ENCODE results near the gene PELI2.

PELI2 gene

DNA sequence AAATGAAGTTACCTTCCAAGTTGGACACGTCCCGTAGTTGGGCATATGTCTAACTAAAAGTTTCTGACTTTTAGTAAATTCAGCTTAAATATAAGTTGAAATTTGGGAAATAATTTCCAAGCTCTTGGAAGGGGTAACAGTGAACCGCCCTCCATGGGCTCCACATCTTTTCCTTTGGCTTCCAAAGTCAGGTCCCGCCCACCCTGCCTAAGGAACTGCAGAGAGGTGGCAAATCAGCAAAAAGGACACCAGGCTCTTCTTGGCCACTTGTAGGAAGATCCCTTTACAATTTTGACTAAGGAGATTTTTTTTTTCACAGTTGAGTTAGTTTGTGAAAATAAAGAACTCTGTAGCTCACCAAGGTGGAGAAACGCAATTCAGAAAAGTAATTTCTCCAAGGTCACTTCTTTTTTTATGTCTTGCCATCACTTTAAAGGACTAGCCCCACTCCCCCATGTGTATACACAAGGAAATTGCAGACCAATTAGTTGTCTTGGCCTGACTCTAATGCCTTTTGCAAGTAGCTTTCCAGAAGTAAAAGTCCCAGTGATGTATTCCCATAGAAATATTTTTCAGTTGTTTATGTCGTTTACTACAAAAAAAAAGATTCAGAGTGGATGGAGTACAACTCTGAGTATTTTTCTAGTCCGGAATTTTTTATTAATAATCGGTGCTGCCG, 181.2 kb downstream of the PELI2 start:
- H3K36me3 ChIP-seq (ENCODE audit: insufficient read depth, low read length): no peaks in the 10 kb centered on the region
- no peak overlapping the region for H3K4me3 ChIP-seq (ENCODE audit: low read length)
- no peak overlapping the region for H2AFZ ChIP-seq (ENCODE audit: low read depth, low read length)
- no peaks in the 10 kb centered on the region for H3K9me3 ChIP-seq (ENCODE audit: low read length)
- H3K27me3 ChIP-seq (ENCODE audit: insufficient read depth, low read length): no peaks in the 10 kb centered on the region
- H3K4me1 ChIP-seq (ENCODE audit: insufficient read depth, low read length): no peaks in the 10 kb centered on the region

DNA sequence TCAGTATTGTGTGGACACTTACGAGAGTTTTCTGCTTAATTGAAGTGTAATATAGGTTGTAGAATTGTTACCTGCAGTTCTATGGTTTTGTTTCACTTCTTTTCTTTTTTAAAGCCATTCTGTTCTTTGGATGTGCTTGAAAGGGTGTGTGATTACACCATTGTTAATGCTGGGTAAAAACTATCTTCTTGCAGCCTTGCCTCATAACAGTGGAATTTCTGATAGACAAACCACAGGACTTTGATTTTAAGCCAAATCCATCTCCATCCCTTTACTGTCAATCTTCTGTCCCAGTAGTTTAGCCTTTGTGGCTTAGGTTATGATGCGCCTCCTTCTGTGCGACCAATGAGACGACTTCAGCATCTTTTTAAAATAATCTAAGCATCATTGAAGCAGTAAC, 182.3 kb downstream of the PELI2 start:
- H3K4me3 ChIP-seq (ENCODE audit: low read length): no peak overlapping the region
- H3K4me1 ChIP-seq (ENCODE audit: insufficient read depth, low read length): no peaks in the 10 kb centered on the region
- H3K9me3 ChIP-seq (ENCODE audit: low read length): no peaks in the 10 kb centered on the region
- no peaks in the 10 kb centered on the region for H3K27me3 ChIP-seq (ENCODE audit: insufficient read depth, low read length)
- no peaks in the 10 kb centered on the region for H3K36me3 ChIP-seq (ENCODE audit: insufficient read depth, low read length)
- H2AFZ ChIP-seq (ENCODE audit: low read depth, low read length): no peak overlapping the region

DNA sequence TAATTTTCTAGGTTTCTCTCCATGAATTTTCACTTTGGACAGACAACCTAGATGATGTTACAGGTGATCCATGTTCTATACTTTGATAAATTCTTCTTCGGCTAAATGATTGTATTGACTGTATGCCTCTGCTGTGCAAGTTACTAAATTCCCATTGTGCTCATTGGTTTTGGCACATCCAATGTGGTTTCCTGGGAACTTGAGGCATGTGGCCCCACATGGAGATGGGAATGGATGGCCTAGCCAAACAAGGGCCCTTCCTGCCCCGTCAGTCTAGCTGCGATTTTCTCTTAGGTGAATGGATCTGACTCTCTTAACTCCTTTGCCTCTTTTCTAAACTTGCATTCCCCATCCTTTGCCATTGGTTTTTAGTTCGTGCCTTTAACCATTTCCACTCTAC, 186.2 kb downstream of the PELI2 start:
- Histone ChIP-seq H3K4me3 (ENCODE audit: low read length) (no peak overlapping the region), H3K36me3 (ENCODE audit: insufficient read depth, low read length) (no peaks in the 10 kb centered on the region), H2AFZ (ENCODE audit: low read depth, low read length) (no peak overlapping the region), H3K4me1 (ENCODE audit: insufficient read depth, low read length) (no peaks in the 10 kb centered on the region), H3K27me3 (ENCODE audit: insufficient read depth, low read length) (no peaks in the 10 kb centered on the region), H3K9me3 (ENCODE audit: low read length) (no peaks in the 10 kb centered on the region)

DNA sequence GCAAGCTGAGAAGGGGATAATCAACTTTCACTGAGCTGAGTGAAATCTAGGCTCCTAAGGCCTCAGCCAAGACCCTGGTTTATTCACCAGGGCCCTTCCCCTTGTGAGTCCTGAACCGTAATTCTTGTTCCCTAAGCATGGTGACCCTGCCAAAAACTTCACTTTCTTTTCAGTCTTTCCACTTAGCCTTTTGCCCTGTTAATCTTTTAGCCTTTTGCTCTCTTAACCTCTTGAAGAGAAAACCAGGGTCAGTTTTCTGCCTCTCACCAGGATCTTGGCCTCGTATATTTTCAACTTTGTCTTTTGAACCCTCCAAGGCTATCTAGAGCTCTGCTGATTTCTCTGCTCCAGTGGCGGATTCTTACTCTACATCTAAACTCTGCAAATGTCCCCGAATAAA, 191.0 kb downstream of the PELI2 start:
- Histone ChIP-seq H3K4me3 (ENCODE audit: low read length) (no peak overlapping the region), H3K4me1 (ENCODE audit: insufficient read depth, low read length) (no peaks in the 10 kb centered on the region)

DNA sequence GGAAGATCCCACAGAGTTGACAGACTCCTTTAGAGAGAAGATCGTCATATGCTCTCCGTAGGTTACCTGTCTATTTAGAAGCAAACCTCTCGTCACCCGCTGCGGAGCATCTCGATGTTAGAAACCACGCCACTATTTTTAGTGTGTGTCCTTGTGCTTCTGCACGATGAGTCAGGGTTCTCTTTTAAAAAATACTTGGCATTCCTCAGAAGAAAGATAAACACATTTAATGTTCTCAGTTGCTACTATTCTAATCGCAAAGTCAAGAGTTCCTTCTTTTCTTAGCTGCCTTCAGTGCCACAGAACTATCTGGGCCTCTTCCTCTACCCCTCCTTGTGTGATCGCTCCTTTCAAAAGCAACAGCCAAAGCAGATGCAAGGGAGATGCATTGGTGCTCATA, 192.4 kb downstream of the PELI2 start:
- Histone ChIP-seq H3K9me3 (ENCODE audit: low read length) (no peaks in the 10 kb centered on the region), H3K36me3 (ENCODE audit: insufficient read depth, low read length) (no peaks in the 10 kb centered on the region), H3K27me3 (ENCODE audit: insufficient read depth, low read length) (no peaks in the 10 kb centered on the region), H3K4me3 (ENCODE audit: low read length) (no peak overlapping the region), H2AFZ (ENCODE audit: low read depth, low read length) (no peak overlapping the region), H3K4me1 (ENCODE audit: insufficient read depth, low read length) (no peaks in the 10 kb centered on the region)

More for the DNA sequence above, 191.0 kb downstream of the PELI2 start:
- Histone ChIP-seq H3K9me3 (ENCODE audit: low read length) (no peaks in the 10 kb centered on the region), H3K27me3 (ENCODE audit: insufficient read depth, low read length) (no peaks in the 10 kb centered on the region), H3K36me3 (ENCODE audit: insufficient read depth, low read length) (no peaks in the 10 kb centered on the region), H2AFZ (ENCODE audit: low read depth, low read length) (no peak overlapping the region)

DNA sequence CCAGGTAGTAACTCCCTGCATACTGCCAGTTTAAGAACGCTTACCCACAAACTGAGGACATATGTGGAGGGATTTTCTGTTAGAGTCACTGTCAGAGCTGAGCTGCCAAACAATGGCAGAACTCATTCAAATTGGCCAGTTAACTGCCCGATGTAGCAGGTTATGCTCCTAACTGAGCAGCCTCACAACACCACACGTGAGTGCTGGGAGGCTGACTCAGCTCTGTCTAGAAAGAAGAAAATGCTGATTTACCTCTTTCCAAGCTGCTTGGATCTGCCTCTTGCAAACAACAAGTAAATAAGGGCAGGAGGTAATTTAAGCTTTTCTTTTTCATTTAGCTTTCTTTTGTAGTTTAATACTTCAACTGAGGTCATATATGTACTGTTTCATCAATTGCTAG, 195.6 kb downstream of the PELI2 start:
- Histone ChIP-seq H3K4me3 (ENCODE audit: low read length) (no peak overlapping the region), H3K36me3 (ENCODE audit: insufficient read depth, low read length) (no peaks in the 10 kb centered on the region), H3K27me3 (ENCODE audit: insufficient read depth, low read length) (no peaks in the 10 kb centered on the region), H3K9me3 (ENCODE audit: low read length) (no peaks in the 10 kb centered on the region), H3K4me1 (ENCODE audit: insufficient read depth, low read length) (no peaks in the 10 kb centered on the region), H2AFZ (ENCODE audit: low read depth, low read length) (no peak overlapping the region)

DNA sequence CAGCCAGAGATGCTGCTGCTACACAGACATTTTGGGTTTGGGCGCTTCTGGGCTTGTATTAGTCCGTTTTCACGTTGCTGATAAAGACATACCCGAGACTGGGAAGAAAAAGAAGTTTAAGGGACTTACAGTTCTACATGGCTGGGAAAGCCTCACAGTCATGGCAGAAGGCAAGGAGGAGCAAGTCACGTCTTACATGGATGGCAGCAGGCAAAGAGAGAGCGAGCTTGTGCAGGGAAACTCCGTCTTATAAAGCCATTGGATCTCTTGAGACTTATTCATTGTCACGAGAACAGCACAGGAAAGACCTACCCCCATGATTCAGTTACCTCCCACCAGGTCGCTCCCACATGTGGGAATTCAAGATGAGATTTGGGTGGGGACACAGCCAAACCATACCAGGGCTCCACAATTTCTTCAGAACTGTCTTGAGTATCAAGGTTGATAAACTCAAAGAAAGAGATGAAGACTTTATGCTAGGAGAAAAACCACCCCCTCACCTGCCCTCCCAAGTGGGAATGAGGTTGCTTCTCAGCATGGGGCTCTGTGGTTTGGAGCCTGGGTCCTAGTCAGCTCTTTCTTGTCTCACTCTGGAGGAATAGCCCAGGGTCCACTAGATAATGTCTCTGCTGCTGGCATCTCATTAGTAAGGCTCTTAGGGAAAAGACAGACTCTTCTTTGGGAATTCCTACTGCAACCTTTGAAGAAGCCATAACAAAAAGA, 200.3 kb downstream of the PELI2 start:
- Histone ChIP-seq H3K27me3 (ENCODE audit: insufficient read depth, low read length) (no peaks in the 10 kb centered on the region), H2AFZ (ENCODE audit: low read depth, low read length) (no peak overlapping the region), H3K36me3 (ENCODE audit: insufficient read depth, low read length) (no peaks in the 10 kb centered on the region), H3K9me3 (ENCODE audit: low read length) (no peaks in the 10 kb centered on the region), H3K4me1 (ENCODE audit: insufficient read depth, low read length) (peaks cover 1% of the 10 kb centered on the region), H3K4me3 (ENCODE audit: low read length) (no peak overlapping the region)

DNA sequence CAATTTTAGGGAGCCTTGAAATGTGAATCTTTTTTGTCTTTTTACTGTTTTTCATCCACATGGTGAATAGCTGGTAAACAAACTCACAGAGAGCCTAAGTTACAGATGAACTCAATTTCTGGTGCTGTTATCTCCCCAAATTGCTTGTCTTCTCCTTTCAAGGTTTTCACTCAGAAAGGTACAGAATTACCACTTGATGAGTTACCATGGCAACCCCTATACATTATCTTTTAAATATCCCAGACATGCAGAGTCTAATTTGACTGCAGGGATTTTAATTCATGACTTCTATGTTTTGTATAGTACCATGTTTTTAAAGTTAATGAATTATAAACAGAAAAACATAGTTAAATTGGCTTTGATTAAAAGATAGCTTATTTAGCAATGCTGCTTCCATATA, 203.7 kb downstream of the PELI2 start:
- no peaks in the 10 kb centered on the region for H3K9me3 ChIP-seq (ENCODE audit: low read length)
- no peak overlapping the region for H2AFZ ChIP-seq (ENCODE audit: low read depth, low read length)
- H3K27me3 ChIP-seq (ENCODE audit: insufficient read depth, low read length): no peaks in the 10 kb centered on the region
- H3K4me3 ChIP-seq (ENCODE audit: low read length): no peak overlapping the region
- H3K4me1 ChIP-seq (ENCODE audit: insufficient read depth, low read length): peaks cover 5% of the 10 kb centered on the region
- H3K36me3 ChIP-seq (ENCODE audit: insufficient read depth, low read length): no peaks in the 10 kb centered on the region

DNA sequence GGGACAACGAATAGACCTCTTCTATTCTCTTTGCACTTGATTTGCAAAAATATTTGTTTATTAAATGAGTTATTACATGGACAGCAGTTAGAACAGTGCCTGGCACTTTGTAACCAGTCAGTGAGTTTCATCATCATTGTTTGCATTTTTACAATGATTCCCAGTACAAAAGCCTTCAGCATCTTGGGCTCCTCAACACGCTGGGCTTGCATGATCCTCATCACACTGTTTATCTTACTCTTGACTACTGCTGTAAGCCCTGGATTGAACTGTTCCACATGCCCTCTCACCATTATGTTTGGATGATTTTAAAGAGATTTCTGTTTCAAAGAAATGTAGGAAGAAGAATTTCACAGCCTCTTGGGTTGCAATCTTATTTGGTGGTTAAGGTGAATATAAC, 204.3 kb downstream of the PELI2 start:
- Histone ChIP-seq H3K9me3 (ENCODE audit: low read length) (no peaks in the 10 kb centered on the region), H3K27me3 (ENCODE audit: insufficient read depth, low read length) (no peaks in the 10 kb centered on the region), H3K4me1 (ENCODE audit: insufficient read depth, low read length) (peaks cover 5% of the 10 kb centered on the region), H3K36me3 (ENCODE audit: insufficient read depth, low read length) (no peaks in the 10 kb centered on the region), H2AFZ (ENCODE audit: low read depth, low read length) (no peak overlapping the region), H3K4me3 (ENCODE audit: low read length) (no peak overlapping the region)

DNA sequence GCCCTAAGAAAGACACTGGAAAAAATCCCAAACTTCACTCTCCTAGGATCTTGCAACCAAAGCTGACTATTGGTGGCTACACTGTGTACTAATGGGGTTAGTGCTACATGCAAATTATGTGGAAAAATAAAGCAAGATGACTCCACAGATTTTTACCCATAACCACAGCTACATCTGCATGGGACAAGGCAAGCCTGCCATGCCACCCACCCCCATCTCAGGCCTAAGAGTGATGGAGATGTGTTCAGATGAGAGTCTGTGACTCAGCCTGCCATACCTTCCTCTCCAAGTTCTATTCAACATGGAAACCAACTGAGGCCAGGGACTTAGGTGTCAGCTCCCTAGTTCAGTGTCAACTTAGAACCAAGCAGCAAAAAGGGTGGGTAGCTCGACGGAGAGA, 206.2 kb downstream of the PELI2 start:
- Histone ChIP-seq H3K4me3 (ENCODE audit: low read length) (no peak overlapping the region), H3K9me3 (ENCODE audit: low read length) (no peaks in the 10 kb centered on the region)

DNA sequence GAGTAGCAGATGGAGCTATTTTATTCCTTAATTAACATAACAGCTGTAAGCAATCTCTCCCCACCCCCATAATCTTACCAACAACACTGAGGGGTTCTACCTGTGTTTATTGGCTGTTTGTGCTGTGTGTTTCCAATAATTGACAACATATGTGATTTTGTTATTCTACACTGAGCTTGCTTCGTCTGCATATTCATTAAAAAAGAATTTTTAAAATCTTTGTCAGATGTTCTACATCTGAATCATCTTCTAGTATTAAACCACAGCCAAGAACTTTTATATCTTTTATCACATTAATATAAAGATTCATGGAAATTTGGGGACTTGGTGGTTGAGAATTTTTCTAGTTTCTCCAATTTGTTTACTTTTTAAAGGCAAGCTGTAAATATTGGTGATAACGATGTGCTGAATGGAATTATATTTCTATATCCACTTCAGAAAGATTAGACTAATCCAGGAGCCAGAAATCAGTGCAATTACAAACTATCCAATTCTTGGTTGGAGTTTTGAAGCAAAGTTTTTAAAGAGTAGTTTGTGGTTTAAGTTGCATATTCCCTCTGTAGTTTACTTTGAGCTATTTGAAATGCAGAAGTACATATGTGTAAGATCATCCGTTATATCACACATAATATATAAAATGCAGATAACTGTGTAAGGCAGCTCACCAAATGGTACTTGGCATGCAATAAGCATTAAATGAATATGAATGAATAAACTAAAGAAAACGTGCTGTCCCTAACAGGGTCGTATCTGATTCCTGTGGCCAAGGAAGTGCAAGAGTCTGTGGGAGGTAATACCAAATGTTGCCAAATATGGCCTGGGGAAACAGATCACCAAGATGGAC, 206.9 kb downstream of the PELI2 start:
- Histone ChIP-seq H3K4me1 (ENCODE audit: insufficient read depth, low read length) (peaks cover 5% of the 10 kb centered on the region), H2AFZ (ENCODE audit: low read depth, low read length) (no peak overlapping the region)

More for the DNA sequence above, 206.2 kb downstream of the PELI2 start:
- H3K4me1 ChIP-seq (ENCODE audit: insufficient read depth, low read length): peaks cover 5% of the 10 kb centered on the region
- no peaks in the 10 kb centered on the region for H3K36me3 ChIP-seq (ENCODE audit: insufficient read depth, low read length)
- no peak overlapping the region for H2AFZ ChIP-seq (ENCODE audit: low read depth, low read length)
- no peaks in the 10 kb centered on the region for H3K27me3 ChIP-seq (ENCODE audit: insufficient read depth, low read length)

DNA sequence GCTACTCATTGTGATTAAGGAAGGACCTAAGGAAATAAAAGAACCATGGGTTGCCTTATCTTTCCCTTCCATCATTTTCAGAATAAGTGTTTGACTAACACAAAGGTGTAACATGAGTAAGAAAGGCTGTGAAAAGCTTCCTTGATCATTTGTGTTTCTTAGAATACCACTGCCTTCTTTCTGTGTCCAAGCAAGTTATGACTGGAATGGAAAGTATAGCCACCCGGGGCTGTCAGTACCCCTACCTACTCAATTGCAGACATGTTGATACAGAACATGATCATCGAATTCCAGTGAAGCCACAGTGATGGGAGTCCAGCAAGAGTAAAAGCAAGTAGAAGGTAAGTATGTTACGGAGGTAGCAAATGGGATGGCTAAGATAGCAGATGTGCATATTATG, 209.8 kb downstream of the PELI2 start:
- Histone ChIP-seq H2AFZ (ENCODE audit: low read depth, low read length) (no peak overlapping the region), H3K4me3 (ENCODE audit: low read length) (no peak overlapping the region), H3K27me3 (ENCODE audit: insufficient read depth, low read length) (no peaks in the 10 kb centered on the region), H3K36me3 (ENCODE audit: insufficient read depth, low read length) (no peaks in the 10 kb centered on the region), H3K9me3 (ENCODE audit: low read length) (no peaks in the 10 kb centered on the region), H3K4me1 (ENCODE audit: insufficient read depth, low read length) (peaks cover 5% of the 10 kb centered on the region)

More for the DNA sequence above, 206.9 kb downstream of the PELI2 start:
- Histone ChIP-seq H3K4me3 (ENCODE audit: low read length) (no peak overlapping the region), H3K27me3 (ENCODE audit: insufficient read depth, low read length) (no peaks in the 10 kb centered on the region), H3K9me3 (ENCODE audit: low read length) (no peaks in the 10 kb centered on the region), H3K36me3 (ENCODE audit: insufficient read depth, low read length) (no peaks in the 10 kb centered on the region)

DNA sequence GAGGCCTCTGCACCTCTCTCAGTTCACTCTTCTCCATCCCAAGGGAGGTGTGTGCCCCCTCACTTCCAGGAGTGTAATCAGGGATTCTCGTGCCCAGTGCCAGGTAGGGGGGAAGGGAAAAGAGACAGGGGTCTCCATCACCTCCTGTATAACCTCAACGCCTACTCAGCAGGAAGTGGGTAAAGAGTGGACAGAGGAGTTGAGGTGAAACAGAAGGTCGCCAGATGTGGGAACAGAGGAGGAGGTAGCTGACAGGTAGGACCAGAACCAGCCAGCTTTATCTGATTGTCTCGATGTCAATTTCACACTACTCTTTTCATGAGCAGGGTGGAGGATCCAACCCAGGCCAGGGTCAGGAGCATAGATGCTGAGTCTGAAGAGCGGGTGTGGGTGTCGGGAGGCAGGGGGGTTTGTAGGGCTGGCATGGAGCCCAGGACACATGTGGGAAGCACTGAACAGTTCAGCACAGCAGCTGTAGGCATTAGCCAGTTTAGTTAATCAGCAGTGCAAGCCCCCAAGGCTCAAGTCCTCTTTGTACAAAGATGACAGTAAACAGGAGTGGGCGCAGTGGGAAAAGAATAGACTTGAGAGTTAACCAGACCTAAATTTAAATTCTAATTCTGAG, 213.5 kb downstream of the PELI2 start:
- Histone ChIP-seq H3K9me3 (ENCODE audit: low read length) (no peaks in the 10 kb centered on the region), H3K27me3 (ENCODE audit: insufficient read depth, low read length) (no peaks in the 10 kb centered on the region), H3K36me3 (ENCODE audit: insufficient read depth, low read length) (no peaks in the 10 kb centered on the region), H2AFZ (ENCODE audit: low read depth, low read length) (no peak overlapping the region), H3K4me1 (ENCODE audit: insufficient read depth, low read length) (no peaks in the 10 kb centered on the region), H3K4me3 (ENCODE audit: low read length) (no peak overlapping the region)
